Colonic mucosa (tissue), 4 donors: ENCODE measurements around the gene ZNF574. TPM values are rescaled to one million over a fixed set of nuclear protein-coding genes. Genes with fewer than 3 reads are reported as not detected.

ENCODE experiments used
- DNase-seq: peaks from one replicate; pipeline ENCODE4 v3.0.0-alpha.2; 2020
- H3K27ac ChIP-seq: fragments of 200-600 bp; one replicate; pipeline ENCODE4 v1.8.0; 2021
- H3K27me3 ChIP-seq: fragments of 200-600 bp; one replicate; pipeline ENCODE4 v1.8.0; 2021
- H3K36me3 ChIP-seq: fragments of 200-600 bp; one replicate; pipeline ENCODE4 v1.8.0; 2021
- H3K4me1 ChIP-seq: fragments of 200-600 bp; one replicate; pipeline ENCODE4 v1.8.0; 2021; ENCODE audit warnings: mild to moderate bottlenecking
- H3K4me3 ChIP-seq: fragments of 200-600 bp; one replicate; pipeline ENCODE4 v1.8.0; 2021
- H3K9ac ChIP-seq, 2 donors: one replicate each; pipeline ENCODE4 v1.7.0; 2013; ENCODE audit warnings: control low read depth in 2 of 2, low read depth in 2 of 2, low read length in 2 of 2
- H3K9me3 ChIP-seq: fragments of 200-600 bp; one replicate; pipeline ENCODE4 v1.8.0; 2021
- CTCF ChIP-seq: fragments of 200-600 bp; IDR thresholded peaks from one replicate; pipeline ENCODE4 v1.8.0; 2022; ENCODE audit warnings: antibody characterized with exemption, mild to moderate bottlenecking
- intact Hi-C: fragments of 100-400 bp; cut with DNase I; formaldehyde crosslinking; loops from one replicate; pipeline ENCODE4 v1.14.1; 2022
- total RNA-seq, 2 donors: library from RNA; stranded (reverse); fragmentation: NEBNext Ultra II Directional in 1 of 2; extraction: Animal tissue kit (Norgen Biotek cat#: 25700) in 1 of 2; gene quantifications; one replicate each; pipeline ENCODE4 v1.2.1, GENCODE V29; 2021
- donor health status: healthy.
- donor health status: DM: no; HTN: no; CAD: no.
- donor health status: DM: no; HTN: no; CAD: no.

ZNF574 gene
- total RNA-seq, 2 donors from 2014 or later: 14.7 to 15.9 TPM

GRCh38 chr19:42109896-42110295 lies 33.9 kb downstream of the ZNF574 start:
- no peaks in the 10 kb centered on the region for H3K27me3 ChIP-seq
- peaks cover 3% of the 10 kb centered on the region for H3K4me1 ChIP-seq

GRCh38 chr19:42110658-42111057 lies 34.7 kb downstream of the ZNF574 start:
- intact Hi-C loops: no loop called here
- DNase-seq: no peak
- no peaks in the 10 kb centered on the region for H3K36me3 ChIP-seq
- H3K4me3 ChIP-seq: no peak overlapping the region
- TF ChIP-seq CTCF: no peak
- no peak overlapping the region for H3K27ac ChIP-seq
- H3K27me3 ChIP-seq: no peaks in the 10 kb centered on the region
- peaks cover 3% of the 10 kb centered on the region for H3K4me1 ChIP-seq
- no peak overlapping the region for H3K9ac ChIP-seq
- no peaks in the 10 kb centered on the region for H3K9me3 ChIP-seq

More at GRCh38 chr19:42109896-42110295, 33.9 kb downstream of the ZNF574 start:
- intact Hi-C loops: loop anchor here (2.0 kb wide), 1 partner anchor 323 kb away; no protein-coding TSS in a partner anchor
- DNase-seq: no peak
- Histone ChIP-seq H3K27ac (no peak overlapping the region), H3K9ac (no peak overlapping the region), H3K9me3 (no peaks in the 10 kb centered on the region), H3K36me3 (no peaks in the 10 kb centered on the region), H3K4me3 (no peak overlapping the region)
- TF ChIP-seq CTCF: no peak

- no peak for DNase-seq
- H3K9me3 ChIP-seq: no peaks in the 10 kb centered on the region
- TF ChIP-seq CTCF: no peak
- peaks cover 3% of the 10 kb centered on the region for H3K4me1 ChIP-seq
- H3K36me3 ChIP-seq: no peaks in the 10 kb centered on the region
- no peak overlapping the region for H3K4me3 ChIP-seq
- intact Hi-C loops: no loop called here
- no peak overlapping the region for H3K27ac ChIP-seq
- no peaks in the 10 kb centered on the region for H3K27me3 ChIP-seq
- H3K9ac ChIP-seq: no peak overlapping the region
Observed at GRCh38 chr19:42111384-42111783, 35.4 kb downstream of the ZNF574 start.

GRCh38 chr19:42111811-42112210 lies 35.8 kb downstream of the ZNF574 start:
- intact Hi-C loops: no loop called here
- Histone ChIP-seq H3K36me3 (no peaks in the 10 kb centered on the region), H3K4me3 (no peak overlapping the region), H3K27ac (no peak overlapping the region), H3K9me3 (no peaks in the 10 kb centered on the region), H3K4me1 (peaks cover 3% of the 10 kb centered on the region), H3K9ac (no peak overlapping the region), H3K27me3 (no peaks in the 10 kb centered on the region)
- DNase-seq: no peak
- no peak for TF ChIP-seq CTCF

GRCh38 chr19:42113641-42114348 lies 37.8 kb downstream of the ZNF574 start:
- no peak for TF ChIP-seq CTCF
- Histone ChIP-seq H3K4me3 (no peak overlapping the region), H3K4me1 (peaks cover under 1% of the 10 kb centered on the region), H3K36me3 (no peaks in the 10 kb centered on the region), H3K27ac (no peak overlapping the region), H3K9me3 (no peaks in the 10 kb centered on the region), H3K9ac (no peak overlapping the region), H3K27me3 (no peaks in the 10 kb centered on the region)
- DNase-seq: no peak
- intact Hi-C loops: no loop called here
